COLO668 (cell line): Measurements from ENCODE around the gene PNMT.
A peak's percentile ranks its signal among the peaks of the same experiment; 100 is the strongest.

ENCODE experiments used
- DNase-seq: peaks from one replicate; lab custom pipeline; 2025; ENCODE audit not compliant: unreplicated experiment; lab: John Stamatoyannopoulos, UW

The PNMT gene

GRCh38 chr17:39633570-39634183, 34.6 kb upstream of the PNMT start:
- no peak for DNase-seq

GRCh38 chr17:39634384-39634871, 33.8 kb upstream of the PNMT start:
- DNase-seq = peak; percentile 2

GRCh38 chr17:39635614-39636176, 32.6 kb upstream of the PNMT start:
- DNase-seq = no peak

GRCh38 chr17:39636587-39636926, 31.7 kb upstream of the PNMT start:
- DNase-seq = no peak

GRCh38 chr17:39636927-39637736, 31.1 kb upstream of the PNMT start, which contains the start of gene STARD3:
TSS of gene STARD3 (plus strand) at chr17:39637144. CDS start at chr17:39653532, 16,388 bp downstream.
- DNase-seq = peak; percentile 84

- DNase-seq = no peak
These were observed 29.9 kb upstream of the PNMT start for GRCh38 chr17:39638317-39638716.

GRCh38 chr17:39639043-39639442, 29.2 kb upstream of the PNMT start:
- no peak for DNase-seq

GRCh38 chr17:39639566-39640458, 28.4 kb upstream of the PNMT start:
- no peak for DNase-seq

- no peak for DNase-seq
These were observed 27.6 kb upstream of the PNMT start for GRCh38 chr17:39640591-39641031.

- DNase-seq = no peak
These were observed 27.2 kb upstream of the PNMT start for GRCh38 chr17:39641097-39641496.

GRCh38 chr17:39641883-39642282, 26.4 kb upstream of the PNMT start:
- no peak for DNase-seq

GRCh38 chr17:39642291-39643074, 25.8 kb upstream of the PNMT start:
- DNase-seq = no peak

- no peak for DNase-seq
These were observed 25.0 kb upstream of the PNMT start for GRCh38 chr17:39643271-39643670.

- no peak for DNase-seq
These were observed 21.0 kb upstream of the PNMT start for GRCh38 chr17:39647256-39647655.

- DNase-seq = no peak
These were observed 19.5 kb upstream of the PNMT start for GRCh38 chr17:39648616-39649366.

- no peak for DNase-seq
These were observed 18.1 kb upstream of the PNMT start for GRCh38 chr17:39650121-39650579.

GRCh38 chr17:39651923-39652586, 16.2 kb upstream of the PNMT start:
- DNase-seq = no peak

- no peak for DNase-seq
These were observed 15.5 kb upstream of the PNMT start for GRCh38 chr17:39652587-39653315.
